Pulmonary artery endothelial cell (primary cell): ENCODE measurements around the gene CDK15. TPM values are rescaled to one million over a fixed set of nuclear protein-coding genes. Genes with fewer than 3 reads are reported as not detected.
"Not testable (repeated sequence)": the region's sequence is repeated elsewhere in the genome, so short reads cannot be mapped to it uniquely, and the experiment has no call there.

Experiments used
- DNase-seq: peaks from one replicate; pipeline ENCODE4 v3.0.0-alpha.2; 2011; ENCODE audit warnings: low read depth, low spot score
- total RNA-seq: library from RNA; depleted of rRNA; stranded (reverse); fragments of >200 nt; gene quantifications from 2 replicates; pipeline ENCODE4 v1.2.3, GENCODE V29; 2014

CDK15 gene
- total RNA-seq = not detected in 2 replicates

DNA sequence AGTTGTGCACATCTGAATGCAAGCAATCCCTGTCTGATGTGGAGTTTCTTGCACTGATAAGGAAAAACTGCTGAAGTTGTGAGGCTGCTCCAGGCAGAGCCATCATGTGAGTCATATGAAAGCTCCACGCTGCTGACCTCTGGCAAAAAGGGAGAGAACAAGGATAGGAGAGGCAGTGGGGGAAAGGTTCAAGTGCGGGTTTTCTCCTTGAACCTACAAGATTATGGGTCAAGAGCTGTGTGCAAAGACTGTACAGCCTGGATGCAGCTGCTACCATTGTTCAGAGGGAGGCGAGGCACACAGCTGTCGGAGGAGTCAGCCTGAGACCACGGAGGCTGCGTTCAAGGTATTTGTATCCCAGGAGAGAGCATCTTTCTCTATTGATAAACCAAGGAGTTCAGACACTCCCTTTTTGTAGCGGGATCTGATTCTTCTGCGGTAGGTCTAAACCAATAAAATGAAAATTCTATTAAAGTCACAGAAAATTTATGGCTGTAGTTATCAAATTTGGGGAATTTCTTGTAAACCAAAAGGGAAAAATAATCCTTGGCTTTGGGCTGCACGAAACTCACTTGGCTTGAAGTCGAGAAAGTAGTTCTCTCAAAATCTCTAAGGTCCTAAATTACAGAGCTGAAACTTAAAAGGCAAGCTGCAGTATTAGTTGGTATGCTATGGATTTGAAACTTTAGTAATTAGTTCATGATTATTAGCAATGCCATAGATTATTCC is at the start of gene CDK15:
Gene CDK15 (plus strand): TSS at position 96 of the 729 bp plus-strand sequence. CDS start 128 bp downstream, at position 224.
- no peak for DNase-seq

DNA sequence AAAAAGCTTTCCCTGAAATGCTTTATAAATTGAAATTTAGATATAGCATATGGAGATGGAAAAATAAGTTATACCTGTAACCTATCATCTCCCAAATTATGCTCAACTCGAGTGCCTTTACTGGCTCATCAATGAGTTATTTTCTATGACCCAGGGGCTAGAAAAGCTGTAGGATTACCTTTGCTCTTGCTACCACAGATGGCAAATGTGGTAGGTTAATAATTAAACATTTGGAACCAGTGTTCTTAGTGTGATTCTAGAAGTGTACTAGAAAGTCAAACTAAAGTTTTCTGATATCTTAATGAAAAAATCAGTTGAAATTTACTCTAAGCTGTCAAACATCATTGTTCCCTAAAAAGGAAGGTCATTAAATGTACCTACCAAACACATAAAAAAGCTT is 48.1 kb upstream of the CDK15 start:
- no peak for DNase-seq

DNA sequence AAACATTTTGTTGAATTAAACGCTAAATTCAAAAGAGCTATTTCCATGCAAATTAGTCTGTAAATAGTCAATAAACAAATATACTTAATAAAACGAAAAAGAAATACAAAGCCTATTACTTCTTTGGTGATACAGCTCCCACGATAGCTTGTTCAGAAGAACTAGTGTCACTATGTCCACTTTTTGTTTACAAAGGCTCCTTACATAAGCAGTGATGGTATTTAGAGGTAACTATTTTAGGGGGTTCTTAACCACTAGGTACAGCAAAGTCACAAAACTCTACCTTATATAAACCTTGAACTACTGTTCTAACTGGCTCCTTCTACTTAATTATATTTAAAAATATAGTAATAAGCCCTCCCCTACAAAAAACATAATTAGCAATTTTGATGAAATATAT is 47.5 kb upstream of the CDK15 start:
- DNase-seq = no peak

DNA sequence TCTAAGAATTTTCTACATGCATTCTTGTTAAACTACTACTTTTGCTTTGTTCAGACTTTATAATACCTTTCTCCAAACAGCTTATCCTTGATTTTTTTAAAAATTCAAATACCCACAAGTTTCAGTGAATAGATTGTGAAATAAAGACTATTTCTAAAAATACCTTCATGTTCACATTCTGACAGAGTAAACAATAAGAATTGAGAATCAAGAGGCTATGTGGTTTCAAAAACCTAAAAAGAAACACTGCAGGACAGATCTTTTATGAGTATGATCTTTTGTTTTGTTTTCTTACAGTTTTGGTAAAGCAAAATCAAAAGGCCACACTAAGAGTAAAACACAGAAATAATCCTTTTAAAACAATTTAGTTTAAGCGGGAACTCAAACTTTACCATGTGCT is 46.8 kb upstream of the CDK15 start:
- no peak for DNase-seq

DNA sequence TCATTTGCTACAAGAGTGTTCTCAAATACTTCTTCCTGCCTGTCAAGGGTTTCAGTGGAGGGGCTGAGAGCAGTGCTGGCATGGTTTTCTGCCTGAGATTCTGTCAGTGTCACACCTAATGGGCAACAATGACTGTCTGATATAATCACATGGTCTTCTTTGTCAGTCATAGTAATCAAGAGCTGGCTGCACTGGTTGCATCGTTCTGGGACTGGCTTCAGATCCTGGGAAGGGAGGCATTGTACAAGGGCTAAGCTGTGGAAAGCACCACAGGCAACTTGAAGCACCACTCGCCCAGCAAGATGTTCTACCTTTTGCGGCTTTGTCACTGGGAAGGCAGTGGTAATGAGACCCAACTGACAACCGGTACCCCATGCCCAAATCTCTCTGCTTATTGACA is 45.2 kb upstream of the CDK15 start:
- DNase-seq = no peak

DNA sequence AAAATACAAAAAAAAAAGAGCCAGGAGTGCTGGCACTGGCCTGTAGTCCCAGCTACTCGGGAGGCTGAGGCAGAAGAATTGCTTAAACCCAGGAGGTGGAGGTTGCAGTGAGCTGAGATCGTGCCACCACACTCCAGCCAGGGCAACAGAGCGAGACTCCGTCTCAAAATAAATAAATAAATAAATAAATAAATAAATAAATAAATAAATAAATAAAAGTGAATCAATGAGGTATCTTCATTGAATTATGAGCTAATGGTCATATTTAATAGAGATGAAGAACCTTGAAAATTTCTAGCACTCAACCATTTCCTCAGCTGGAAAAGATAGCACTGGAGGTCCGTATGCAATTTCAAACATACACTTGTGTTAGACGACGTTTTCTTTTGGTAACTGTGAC is 41.9 kb upstream of the CDK15 start:
- not testable (repeated sequence) for DNase-seq

DNA sequence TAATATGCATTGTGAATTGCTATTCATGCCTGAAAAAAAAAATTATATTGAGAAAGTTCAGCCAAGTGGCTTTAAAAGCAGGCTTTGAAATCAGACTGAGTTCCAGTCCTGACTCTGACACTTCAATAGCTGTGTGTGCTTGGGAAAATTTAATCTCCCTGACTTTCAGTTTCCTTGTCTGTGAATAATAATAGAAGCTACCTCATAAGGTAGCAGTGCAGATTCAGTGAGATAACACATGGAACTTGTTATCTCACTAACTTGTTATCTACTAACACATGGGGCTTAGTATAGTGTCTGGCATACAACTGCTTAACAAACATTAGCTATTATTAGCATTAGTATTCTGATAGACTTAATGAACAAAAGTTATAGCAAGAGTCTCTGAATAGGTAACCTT is 40.5 kb upstream of the CDK15 start:
- DNase-seq = no peak

DNA sequence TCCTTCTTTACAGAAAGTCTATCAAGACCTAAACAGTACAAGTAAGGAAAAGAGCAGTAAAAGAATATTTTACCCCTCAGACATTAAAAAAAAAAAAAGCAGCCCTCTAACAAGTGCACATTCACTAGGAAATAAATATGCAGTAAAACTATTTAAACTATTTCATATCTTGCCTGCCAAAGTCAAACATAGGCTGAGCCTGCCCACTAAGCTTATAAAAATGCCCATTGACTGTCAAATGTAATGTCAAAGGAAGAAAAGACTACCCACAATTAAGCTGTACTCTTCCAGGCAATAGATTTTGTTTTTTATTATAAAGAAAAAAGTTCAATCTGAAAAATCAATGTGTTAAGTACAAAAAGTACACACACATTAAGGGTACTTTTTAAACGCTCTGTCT is 37.4 kb upstream of the CDK15 start:
- DNase-seq = no peak

DNA sequence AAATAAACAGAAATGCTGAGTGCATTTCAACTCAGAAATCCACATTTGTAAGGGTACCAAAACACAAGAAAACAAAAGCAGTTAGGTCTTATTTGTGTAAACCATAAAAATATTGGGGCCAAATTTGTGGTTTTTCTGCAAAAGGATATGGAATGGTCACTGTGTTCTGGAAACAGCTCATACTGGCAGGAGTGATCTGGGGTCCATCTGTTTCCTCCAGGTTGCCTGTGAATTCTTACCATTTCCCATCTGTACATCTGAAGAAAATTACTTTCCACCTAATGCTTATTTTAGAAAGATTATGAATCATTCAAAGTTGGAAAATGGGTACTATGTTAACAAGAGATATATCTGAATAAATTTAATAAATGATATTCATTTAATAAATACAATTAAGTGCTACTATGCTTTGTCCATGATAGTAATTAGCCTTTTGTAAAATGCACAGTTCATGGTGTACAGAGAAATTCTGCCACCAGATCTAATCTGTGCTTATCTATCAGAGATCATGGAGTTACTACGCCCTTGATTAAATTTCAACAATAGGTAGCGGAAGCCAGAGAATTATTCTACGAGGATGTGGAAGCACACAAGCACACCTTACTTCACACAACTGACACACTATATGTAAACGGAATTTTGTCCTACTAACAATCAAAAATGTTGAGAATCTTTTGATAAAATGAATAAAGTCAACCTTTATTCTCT is 36.5 kb upstream of the CDK15 start:
- DNase-seq = peak; percentile 66

DNA sequence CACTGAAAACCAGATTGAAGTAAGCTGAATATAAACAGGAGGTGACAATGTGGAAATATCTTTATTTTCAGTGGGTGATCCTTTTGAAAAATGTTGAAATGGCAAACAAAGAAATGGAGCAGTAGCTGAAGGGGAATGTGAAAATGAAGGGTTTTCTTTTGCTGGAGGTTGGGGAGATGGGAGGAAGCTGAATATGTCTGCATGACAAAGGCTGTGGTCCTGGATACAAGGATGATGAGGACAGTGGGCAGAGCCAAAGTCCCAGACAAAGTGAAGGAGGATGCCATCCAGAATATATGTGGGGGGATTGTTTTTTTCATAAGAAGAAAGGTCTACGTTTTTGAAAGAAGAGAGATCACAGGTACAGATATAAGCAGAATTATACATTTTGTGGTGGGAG is 32.3 kb upstream of the CDK15 start:
- no peak for DNase-seq

DNA sequence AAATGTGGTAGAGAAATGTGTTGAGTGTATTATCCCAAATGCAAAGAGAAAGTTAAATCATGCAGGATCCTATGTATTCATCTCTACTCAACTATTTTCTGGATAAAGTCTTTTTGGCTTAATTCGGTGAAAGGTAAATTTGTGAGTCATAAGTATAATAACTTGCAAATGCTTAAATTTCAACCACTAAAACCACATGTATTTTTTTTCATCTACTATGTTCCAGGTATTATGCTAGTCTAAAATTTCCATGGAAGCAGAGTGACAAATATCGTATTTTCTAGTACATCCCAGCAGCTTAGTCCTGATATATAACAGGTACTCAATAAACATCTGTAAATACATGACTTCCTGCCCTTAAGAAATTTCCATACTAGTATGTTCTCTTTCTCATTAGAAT is 31.8 kb upstream of the CDK15 start:
- no peak for DNase-seq

DNA sequence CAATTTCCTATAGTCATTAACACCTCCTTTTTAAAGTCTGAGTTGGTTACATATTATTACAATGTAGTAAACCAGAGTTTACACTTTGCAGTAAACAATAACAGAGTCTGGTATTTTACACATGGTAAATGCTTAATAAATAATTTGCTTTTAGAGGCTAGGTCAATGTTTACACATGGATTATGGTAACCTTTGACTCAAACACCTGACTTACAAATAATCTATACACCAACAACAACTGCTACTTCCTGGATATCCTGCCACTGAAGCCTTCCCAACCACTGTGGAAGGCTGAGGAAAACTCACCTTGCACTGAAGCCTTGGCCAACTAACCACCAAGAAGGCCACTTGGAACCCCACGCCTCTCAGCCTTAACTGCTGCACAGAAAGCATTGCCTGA is 31.0 kb upstream of the CDK15 start:
- no peak for DNase-seq

DNA sequence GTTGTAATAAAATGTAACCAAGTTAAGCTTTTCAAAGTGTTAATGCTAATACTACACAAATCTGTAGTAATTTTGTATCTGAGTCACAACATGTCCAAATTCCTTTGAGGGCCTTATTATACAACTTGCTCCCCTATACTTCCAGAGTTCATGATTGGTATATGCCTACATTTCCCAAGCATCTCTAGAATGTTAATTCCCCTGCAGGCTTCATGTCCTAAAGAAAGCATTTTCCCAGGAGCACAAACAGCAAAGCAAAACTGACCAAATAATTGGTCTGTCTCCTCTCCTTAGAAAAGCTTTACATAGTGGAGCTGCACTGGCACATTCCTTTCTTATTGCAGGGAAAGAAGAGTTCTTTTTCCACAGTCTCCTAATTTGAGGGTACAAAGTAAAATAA is 29.3 kb upstream of the CDK15 start:
- DNase-seq = no peak

DNA sequence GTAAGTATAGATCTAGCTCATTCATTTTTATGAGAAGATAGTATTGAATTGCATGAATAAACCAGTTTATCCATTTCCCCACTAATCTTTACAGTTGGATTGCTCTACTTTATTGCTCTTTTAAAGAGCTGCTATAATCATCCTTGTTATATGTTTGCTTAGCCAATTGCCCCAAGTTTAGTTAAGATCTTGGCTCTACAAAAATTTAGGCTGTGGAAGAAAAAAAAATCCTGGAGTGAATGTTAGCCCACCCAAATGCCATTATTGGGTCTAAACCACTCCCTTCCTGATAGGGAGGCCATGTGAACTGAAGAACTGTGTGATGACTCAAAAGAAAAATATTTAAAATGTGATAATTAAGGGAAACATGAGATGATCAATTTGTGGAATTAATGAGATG is 28.5 kb upstream of the CDK15 start:
- DNase-seq = no peak

DNA sequence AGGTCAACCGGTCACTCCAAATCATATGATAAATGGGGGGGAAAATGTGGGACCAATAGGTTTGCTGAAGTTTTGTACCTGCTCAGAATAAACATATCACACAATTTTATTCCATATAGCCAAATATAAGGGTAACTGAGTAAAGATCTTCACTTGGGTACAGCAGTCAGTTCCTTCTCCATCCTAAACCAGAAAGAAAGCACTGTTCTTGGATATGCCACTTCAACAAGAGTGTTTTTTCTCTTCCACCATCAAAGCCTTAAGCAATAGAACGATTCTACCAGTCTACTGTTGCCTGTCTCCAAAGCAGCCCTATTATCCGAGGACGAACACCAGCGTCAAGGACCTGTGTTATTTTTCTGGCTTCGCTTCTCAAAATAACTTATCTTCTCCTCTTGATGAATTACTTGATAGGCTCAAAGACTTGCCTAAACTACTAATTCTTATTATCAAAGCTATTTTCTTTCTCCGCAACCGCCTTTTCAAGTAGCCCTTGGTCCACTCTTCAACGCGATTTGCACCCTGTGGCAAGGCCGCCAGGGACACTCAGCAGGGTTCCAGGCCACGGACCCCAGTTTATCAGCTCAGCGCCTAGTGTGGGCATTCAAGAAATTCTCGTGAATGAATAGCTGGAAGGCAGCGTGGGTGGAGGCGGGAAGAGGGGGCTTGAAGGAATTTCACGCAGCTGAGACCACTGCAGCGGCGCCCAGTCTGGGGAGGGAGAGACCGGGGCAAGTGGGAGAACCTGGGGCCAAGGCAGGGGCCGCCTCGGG is 26.2 kb upstream of the CDK15 start:
- no peak for DNase-seq

DNA sequence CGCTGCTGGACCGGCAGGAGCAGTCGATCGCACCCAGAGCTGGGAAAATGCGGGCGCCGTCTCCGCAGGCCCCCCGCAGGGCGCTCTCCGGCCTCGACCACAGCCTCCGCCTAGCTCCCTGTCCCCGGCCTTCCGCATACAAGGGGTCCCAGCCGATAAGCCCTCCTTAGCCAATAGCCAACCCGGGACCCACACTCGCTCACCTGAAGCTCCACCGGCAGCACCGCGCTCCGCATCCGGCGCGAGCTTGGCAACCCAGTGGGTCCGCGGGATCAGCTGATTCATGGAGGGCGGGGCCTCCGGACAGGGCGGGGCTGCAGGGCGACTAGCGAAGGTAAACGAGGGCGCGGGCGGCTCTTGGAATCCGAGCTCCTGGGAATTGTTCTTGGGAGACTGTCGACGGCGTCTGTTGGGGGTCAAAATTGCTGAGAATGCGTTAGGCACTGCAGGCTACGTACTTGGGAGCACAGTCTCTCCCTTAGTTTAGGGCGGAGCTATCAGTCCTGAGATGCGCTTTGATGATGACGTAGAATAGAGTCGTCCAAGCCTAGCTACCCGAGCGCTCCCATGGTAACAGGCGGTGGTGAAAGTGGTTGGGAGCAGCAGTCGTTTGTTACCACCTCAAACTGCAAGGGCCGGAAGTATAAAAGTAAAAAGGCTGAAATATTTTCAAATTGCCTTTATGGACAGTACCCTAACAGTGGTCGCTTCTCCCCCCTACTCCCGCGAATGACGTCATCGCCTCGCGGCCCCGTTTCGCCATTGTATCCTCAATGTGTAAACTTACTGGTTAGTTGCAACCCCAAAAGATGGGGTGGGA is 25.5 kb upstream of the CDK15 start, which contains the start of gene ALS2:
Gene ALS2 (minus strand): TSS at position 260 of the 820 bp plus-strand sequence. CDS start 12,048 bp downstream, outside the sequence.
- peak; percentile 99 for DNase-seq

DNA sequence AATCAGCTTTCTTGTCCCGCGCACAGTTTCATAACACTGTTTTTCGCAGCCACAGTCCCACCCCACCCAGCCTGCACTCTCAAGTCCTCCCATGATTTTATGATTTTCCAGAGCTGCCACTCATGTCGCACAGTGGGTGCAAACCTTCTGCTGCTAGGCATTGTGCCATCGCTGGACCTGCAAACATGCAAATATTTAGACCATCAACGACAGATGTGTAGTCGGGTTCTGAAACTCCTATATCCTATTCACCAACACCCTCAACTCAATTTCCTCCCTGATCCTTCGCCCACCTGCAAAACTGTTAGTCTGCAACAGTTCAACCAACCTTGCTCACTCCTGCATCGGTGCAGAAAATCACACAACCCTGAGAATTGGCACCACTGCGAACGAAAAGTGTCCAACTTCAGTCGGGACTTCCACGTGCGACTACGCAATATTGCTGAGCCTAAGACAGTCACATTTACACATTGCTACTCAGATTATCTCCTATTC is 24.7 kb upstream of the CDK15 start:
- DNase-seq = no peak

DNA sequence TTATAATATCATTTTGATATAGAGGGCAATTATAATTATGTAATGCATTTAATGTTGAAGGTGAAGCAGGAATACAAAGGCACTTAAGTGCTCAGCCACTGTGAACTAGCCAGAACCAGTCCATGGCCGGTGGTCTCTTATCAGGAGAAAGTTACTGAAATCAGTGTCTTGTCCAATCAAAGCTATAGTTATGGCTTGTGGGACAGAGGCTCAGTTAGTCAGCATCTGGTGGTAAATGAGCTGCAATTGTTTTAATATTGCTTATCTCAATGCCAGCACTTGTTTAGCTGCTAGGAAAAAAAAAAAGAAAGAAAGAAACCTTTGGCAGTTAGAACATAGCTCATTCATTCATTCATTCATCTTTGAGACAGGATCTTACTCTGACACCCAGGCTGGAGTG is 21.8 kb upstream of the CDK15 start:
- no peak for DNase-seq

DNA sequence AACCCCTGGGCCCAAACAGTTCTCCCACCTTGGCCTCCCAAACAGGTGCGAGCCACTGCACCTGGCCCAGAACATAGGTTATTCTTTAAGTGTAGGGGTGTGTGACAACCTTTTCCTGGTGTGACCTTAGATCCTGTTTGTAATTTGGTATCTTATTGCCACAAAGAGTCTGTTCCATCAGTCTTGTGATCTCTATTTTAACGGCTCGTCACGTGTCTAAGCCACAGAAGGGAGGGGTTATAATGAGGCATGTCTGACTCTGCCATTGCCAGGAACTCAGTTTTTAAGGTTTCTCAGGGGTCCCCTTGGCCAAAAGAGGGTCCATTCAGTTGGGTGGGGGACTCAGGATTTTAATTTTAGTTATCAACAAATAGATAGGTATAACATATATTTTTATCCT is 21.2 kb upstream of the CDK15 start:
- no peak for DNase-seq

DNA sequence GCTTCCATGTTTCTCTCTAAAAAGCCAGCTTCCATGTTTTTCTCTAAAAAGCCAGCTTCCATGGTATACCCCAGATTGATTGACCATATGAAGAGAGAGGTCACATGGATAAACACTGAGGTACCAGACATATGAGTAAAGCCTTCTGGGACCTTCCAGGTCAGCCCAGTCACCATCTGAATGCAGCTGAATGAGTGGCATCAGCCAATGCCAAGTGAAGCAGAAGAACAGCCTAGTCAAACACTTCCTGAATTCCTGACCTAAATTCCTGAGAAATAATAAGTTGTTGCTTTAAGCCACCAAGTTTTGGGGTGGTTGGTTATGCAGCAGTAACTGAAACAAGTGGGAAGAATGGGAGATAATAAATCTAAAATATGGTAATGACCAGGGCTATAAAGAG is 19.9 kb upstream of the CDK15 start:
- no peak for DNase-seq

DNA sequence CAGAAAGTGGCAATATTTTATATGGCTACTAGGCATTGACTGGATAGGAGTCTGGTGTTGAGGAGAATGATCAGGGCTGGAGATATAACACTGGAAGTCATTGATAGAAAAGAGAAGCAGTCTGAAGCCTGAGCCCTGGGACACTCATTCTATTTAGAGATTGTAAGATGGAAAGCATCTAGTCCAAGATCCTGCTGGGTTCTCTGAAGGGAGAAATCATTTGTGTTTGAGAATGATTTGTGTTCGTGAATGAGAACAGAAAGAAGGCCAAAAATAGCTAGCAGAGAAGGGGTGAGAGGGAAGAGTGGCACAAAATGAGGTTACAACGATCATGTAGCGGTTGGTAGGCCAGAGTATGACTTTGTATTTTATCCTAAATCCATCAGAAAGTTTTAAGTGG is 18.0 kb upstream of the CDK15 start:
- DNase-seq = no peak
